HG03025 (cell line): ENCODE data around the gene QRFP.

ENCODE experiments used
- ATAC-seq: cut with Tn5 transposase; IDR thresholded peaks from one replicate; pipeline ENCODE4 v1.9.1; 2021; ENCODE audit warnings: mild to moderate bottlenecking, moderate library complexity; ENCODE audit not compliant: unreplicated experiment, low FRiP score

QRFP gene

DNA sequence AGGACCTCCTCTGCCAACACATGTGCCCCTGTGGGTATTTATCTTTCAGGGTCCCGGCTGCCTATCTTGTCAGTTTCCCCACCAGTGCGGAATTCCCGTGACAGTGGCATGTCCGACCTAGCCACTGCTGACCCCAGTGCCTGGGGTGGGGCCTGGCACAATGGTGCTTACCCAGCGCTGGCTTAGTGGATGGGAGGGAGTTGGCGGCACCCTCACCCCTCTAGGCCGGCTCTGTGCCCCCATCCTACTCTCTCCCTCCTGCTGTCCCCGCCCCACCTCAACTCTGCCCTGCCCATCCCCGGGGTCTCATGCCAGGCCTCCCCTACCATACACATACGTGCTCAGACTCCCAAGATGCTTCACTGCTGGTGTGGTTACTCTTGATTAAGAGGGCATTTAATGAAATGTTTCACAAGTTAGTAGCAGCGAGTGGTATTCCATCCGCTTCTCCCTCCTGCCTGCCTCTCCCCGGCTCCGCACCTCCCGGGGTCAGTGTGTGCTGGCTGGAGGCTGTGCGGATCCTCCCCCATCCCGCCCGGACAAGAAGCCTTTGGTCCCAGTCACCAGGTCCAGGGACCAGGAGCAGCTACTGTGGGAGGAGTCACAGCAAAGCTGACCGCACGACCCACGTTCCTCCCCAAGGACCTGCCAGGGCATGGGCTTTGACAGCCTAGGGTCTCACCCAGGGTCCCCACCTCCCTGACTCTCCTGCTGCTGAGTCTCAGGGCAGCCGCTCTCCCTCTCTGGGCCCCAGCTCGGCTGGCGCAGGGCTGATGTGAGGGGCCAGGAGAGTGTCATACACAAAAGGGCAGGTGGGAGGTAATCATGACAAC is 9.5 kb upstream of the QRFP start:
- ATAC-seq, result no peak

DNA sequence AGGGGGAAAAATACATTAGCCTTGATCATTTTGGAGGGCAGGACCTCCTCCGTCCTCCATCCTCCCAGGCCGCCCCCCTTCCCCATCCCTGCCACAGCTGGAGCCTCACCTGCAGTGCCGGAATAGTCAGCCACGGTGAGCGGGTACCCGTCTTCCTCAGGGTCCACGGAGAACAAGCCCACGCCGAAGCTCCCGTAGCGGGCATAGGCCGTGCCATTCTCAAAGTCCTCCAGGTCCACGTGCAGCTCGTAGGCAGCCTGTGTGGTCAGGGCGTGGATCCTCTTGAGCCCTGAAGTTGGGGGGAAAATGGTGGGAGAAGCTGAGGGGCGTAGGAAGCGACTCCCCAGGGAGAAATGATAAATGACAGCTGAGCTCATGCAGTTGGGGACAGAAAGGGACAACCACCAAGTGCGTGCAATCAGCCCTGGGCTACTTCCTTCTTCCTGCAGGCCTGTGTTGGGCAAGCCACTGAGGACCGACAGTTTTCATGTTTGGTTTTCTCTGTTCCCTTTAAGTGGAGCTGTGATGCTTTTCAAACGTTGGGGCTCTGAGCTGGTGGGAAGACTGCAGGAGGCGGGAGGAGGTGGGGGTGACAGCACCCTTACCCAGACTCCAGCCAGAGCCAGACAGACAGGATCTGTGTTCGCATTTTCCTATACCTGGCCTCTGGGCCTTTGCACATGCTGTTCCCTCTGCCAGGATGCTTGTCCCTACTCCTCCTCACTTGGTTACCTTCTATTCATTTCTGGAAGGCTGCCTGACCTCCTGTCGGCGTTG is 8.7 kb upstream of the QRFP start:
- no peak for ATAC-seq

DNA sequence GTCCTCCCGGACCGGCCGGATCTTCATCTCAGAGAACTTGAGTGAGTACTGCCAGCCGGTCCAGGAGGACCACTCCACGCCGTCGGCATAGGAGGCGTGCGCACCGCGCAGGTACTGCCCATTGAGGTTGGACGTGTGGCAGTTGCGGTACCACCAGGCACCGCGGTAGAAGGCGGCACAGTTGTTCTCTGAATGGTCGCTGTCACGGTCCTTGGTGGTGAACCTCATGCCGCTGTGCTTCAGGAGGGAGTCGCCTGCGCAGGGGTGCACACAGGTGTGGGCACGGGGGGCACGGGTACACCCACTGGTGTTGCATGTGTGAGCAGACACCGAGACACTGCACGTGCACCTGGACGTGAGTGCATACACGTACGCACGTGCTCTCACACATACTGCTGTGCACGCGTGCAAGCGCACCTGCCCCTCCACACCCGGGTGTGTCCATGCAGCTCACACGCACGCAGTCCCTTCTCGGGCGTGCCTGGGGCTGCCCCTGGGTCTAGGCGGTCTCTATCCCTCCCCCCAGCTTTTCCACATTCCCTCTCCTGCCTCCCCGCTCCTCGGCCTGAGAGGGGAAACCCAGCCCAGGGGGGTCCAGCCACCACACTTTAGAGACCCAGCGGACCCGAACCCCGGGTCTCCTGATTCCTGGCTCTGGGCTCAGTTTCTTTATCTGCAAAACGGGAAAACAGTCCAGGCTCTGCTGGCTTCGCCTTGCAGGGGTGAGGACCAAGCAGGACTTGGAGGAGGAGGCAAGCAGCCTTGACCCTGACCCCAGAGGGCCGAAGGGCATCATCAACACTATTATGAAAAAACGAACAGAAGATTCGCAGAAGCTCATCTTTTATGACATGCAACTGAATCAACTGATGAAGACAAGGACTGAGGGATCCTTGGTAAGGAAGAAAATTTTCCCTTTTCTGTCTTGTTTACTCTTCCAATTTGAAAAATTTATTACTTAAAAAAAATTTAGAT is 7.7 kb upstream of the QRFP start:
- ATAC-seq, result no peak

DNA sequence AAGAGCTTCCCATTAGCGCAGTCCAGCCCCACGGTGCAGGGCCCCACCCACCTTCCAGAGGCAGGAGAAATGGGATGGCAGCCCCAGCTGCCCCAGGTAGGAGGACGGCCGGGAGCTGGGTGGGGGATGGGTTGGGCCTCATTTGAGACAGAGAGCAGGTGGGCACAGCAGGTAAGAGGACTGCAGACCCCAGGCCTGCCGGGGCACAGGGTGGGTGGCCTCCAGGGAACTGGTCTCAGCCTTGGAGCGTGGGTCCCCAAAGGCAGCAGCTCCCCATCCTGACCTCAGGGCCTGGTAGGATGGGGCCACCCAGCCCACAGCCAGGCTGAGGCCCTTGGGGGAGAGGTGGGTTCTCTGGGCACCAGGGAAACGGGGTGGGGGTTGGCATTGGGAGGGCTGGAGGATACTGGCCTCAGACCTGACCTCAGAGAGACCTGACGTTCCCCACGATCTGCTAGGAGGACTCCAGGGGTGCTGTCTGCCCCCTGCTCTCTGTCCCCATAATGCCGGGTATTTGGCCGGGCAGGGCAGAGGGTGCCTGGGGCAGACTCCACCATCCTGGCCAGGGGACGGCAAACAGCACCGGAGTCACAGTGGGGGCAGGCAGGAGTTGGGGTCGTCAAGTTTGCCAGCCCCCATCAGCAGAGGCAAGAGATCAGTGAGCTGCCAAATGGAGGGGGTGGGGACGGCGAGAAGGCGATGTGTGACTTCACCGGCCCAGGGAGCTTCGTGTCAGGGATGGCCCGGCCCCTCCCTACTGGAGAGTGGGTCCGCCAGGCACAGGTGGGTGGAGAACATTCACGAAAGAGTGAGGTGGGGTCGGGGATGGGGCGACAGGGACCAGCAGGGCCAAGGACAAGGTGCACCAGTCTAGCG is 6.8 kb upstream of the QRFP start:
- ATAC-seq, result no peak

DNA sequence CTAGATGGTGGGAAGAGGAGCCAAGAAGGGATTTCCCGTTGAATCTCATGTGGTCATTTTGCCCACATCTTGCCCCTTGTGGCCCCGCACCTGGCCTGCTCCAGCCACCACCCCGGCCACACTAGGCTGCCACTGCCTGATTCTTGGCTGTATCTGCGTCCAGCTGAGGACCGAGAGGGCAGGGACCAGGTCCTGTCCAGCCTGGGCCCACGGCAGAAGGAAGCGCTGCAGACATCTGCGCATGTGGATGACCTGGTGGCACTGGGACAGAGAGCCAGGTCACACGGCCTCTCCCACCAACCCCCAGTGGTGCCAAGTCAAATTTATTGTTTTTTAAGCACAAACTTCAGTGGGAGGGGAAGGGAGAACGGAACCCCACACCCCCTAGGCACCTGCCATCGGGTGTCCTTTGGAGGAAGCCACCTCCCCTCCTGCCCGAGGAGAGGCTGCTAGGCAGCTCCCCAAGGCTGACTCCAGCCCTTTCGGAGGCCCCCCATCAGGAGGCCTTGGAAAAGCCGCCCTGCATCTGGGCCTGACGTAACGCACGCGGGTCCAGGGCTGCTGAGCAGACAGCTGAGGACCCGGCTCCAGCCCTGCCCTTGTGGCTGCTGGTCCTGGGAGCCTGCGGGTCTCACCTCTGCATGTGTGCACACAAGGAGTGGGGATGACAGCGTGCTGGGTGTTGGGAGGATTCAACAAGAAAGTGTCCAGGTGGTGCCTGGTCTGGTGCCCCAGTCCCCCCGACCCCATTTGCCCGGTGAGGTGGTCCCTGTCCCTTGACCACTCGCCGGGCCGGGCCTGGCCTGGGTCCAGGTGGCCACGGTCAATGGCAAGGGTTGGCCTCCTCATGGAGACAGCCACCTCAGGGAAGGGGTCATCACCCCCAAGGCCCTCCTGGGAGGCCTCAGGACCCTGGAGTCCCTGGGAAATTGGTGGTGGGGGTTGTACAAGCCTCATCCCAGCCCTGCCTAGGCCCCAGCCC is 5.9 kb upstream of the QRFP start:
- ATAC-seq, result no peak

DNA sequence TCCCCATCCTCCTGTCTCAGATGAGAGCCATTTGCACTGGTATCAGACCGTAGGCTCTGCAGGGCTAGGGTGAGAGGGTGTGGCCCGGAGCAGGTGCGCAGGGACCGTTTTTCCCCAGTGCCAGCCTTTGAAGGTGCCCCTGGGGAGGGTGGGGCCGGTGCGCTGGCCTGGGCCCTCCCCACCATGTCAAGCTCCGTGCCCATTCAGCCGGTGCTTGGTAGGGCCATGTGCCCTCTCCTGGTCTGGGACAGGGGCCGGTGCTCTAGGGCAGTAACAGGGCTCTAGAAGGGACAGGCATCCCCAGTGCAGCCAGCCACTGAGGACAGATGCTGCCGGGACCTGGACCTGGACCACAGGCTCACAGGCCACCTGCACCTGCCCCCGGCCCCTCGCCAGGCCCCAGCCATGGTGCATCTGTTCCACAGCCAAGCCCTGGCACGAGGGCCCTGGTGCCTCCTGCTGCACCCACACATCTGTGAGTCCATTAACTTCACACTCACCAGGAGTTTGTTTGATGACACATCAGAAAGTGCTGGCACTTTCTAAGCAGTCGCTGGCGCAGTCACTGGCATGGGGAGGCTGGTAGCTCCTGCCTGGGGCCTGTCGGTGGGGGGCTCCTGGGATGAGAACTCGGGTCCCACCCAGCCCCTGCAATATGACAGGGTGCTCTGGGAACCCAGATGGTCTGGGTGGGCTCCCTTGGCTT is 5.0 kb upstream of the QRFP start:
- no peak for ATAC-seq

DNA sequence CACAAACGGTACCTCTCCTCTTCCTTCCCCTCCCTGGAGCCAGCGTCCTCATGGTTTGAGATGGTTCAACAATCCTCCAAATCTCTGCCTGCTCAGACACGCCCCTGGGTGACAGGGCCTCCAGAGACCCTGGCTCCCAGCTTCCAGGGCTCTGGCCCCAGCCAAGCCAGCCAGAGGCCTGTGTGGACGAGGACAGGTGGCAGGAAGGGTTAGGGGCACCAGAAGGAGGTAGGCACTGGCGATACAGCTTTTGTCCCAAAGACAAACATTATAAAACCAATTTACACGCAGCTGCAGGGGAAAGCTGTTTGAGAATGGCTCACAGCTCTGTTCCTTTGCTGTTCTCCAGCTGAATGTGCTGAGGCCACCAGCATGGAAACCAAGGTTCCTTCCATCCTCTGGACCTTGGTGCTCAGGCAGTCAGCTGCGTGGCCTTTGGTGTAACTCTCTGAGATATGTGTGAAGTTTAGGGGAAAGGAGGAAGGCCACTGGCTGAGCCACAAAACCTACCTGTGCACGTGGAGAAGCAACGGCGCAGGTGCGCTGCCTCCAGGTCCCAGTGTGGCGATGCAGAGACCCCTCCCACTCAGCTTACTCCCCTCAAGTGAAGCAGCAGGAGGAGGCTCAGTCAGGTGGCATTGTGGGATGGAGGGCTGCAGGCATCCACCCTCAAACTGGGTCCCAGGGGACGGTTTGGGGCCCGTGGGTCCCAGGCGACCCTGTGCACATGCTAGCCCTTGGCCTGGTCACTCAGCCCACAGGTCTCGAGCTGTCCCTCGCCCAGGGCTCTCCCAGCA is 4.3 kb upstream of the QRFP start:
- ATAC-seq, result no peak

DNA sequence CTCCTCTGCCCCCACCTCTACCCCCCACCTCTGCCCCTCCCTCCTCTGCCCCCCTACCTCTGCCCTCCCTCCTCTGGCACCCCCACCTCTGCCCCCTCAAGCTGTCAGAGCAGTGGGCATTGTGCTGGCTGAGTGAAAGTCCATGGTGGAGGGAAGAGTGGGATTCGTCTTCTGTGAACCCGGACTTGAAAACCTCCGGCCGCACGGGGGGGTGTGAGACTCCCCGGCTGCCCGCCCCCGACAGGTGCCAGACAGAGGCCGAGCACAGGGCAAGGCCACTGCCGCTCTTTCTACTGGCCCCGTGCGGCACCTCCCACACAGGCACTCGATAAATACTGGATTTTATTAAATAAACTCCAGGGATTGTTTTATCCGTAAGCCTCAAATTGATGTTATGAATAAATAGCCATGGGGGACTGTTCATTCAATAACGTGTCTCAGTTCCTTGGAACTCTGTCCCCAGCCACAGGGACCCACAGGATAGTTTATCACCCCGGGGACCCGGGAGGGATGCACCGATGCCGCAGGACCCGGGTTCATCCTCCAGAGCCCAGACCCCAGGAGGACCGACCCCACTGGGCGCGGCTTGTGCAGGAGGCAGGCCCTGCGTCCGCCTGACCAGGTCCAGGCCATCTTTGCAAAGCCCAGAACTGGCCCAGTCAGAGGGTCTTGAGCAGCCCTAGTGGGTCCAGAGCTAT is 2.6 kb upstream of the QRFP start:
- ATAC-seq, result no peak

DNA sequence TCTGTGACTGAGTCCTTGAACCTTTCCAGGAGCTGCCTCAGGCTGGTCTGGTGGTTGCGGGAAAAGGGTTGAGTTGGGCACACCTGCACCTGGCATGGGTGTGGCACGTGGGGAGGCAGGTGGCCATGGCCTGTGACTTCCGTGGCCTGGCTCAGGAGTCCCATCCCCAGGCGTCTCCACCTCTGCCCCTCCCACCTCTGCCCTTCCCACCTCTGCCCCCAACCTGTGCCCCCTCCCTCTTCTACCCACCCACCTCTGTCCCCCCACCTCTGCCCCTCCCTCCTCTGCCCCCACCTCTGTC is 1.9 kb upstream of the QRFP start:
- ATAC-seq, result no peak

DNA sequence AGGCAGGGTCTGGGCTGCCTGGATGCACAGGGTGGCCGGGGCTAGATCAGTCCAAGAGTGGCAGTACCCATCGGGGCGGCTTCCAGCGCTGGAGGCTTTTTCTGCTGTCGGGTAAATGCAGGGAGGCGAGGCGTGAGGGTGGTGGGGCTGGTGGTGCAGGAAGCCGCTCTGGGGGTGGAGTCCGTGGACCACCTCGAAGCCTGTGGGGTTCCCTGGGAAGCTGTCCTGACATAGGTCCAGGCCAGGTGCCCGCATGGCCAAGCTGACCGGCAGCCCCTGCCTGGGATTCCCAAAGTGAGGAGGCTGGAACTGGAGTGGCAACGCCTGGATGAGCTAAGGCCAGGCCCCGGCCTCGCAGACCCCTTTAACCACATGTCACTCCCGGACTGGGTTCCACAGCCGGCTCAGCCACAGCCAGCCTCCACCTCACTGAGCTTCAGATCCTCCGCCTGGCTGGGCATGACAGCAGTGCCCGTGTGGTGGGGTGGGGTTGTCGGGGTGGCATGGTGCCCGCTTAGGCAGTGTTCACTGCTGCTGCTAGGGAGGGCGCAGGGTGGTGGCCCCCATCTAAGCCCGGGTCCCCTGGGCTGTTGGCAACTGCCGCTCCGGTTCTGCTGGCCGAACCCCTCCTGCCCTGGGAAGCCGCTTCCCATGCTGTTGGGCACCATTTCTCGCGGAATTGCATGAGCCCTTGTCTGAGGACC is 1.4 kb upstream of the QRFP start:
- no peak for ATAC-seq

DNA sequence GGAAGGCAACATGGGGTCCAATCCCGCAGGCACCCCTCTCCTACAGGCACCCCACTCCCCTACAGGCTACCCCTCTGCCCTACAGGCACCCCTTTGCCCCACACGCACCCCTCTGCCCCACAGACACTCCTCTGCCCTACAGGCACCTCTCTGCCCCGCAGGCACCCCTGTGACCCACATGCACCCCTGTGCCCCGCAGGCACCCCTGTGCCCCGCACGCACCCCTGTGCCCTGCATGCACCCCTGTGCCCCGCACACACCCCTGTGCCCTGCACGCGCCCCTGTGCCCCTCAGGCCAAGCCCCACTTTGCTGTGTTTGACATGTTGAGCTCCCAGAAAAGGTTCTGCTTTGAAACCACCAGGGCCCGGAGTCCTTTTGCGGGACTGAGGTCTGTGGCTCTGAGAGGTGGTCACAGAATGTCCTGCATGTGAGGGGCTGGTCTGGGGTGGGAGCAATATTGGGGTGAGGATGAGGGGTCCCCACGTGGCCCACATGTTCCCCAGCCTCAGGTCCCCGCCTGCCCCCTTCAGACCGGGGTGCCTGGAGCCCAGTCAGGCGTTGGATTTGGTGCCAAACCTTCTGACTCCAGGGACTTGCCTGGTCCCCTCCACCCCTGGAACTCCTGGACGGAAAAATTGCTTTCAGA is 616 bp upstream of the QRFP start:
- ATAC-seq, result no peak

DNA sequence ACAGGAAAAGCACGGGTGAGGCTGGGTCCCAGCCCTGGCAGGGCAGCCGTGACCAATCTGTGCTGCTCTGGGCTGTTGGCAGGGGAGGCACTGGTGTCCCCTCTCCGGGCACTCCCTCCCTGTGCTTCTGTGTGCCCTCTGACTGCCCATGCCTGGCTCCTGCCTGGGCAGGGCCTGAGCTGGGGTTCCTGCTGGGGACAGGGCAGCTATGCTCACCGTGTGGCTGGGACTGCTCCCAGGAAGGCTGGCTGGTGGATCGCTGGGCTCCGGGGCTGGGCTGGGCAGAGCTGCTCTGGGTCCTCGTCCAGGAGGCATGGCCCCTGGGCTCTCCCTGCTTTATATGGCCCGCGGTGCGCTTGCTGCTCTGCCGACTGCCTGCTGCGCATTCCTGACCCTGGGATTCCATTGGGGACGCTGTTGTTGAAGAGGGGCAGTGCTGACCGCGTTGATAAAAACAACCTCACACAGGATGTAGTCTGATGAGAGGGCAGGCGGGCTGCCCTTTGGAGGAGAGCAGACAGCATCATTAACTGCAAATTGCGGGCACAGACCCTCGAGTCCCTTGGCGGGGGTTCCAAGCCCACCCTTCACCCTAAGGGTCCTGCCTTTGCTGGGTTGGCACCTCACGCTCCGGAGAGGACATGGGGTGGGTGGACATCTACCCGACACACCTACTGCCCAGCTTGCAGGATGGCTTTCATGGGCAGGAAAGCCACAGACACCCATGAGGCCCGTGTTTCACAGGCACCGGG is 955 bp downstream of the QRFP start:
- no peak for ATAC-seq

DNA sequence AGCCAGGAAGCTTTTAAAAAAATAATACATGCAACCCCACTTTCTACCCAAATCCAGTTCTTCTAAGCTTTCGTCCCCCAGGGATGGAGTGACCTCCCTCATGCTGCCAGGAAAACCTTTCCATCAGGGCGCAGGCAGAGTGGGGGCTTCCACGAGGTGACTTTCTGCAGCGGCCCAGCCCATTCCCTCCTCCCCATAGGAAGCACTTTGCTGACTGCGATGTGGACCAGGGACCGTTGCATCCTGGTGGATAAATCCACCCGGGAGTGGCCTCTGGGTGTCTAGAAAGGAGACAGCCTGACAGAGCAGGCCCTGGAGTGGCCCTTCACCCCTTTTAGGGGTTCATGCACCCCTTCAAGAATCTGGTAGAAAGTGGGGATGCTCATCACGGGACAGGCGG is 1.6 kb downstream of the QRFP start:
- ATAC-seq, result no peak

DNA sequence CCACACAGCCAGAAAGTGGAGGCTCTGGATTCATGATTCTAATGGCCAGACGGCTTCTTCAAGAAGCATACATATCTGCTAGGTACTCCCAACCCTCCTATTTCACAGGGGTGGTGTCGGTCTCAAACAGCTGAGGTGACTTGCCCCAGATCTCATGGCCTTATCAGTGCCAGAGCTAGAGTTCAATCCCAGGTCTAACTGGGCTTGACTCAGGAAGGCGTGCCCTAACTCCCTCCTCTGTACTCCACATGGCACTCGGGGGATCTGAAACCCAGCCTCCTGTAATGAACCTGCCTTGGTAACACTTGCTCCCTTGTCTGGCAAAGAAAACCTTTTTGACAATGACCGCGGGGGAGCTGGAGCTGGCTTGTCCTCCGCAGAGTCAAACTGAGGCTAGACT is 2.1 kb downstream of the QRFP start:
- ATAC-seq, result no peak
